ENCODE results near the gene SYNDIG1. TPM values are rescaled to one million over a fixed set of nuclear protein-coding genes. Genes with fewer than 3 reads are reported as not detected.

Gene SYNDIG1
- total RNA-seq, 2 donors from 2014 or later = 0.78 TPM; not detected in 1

DNA sequence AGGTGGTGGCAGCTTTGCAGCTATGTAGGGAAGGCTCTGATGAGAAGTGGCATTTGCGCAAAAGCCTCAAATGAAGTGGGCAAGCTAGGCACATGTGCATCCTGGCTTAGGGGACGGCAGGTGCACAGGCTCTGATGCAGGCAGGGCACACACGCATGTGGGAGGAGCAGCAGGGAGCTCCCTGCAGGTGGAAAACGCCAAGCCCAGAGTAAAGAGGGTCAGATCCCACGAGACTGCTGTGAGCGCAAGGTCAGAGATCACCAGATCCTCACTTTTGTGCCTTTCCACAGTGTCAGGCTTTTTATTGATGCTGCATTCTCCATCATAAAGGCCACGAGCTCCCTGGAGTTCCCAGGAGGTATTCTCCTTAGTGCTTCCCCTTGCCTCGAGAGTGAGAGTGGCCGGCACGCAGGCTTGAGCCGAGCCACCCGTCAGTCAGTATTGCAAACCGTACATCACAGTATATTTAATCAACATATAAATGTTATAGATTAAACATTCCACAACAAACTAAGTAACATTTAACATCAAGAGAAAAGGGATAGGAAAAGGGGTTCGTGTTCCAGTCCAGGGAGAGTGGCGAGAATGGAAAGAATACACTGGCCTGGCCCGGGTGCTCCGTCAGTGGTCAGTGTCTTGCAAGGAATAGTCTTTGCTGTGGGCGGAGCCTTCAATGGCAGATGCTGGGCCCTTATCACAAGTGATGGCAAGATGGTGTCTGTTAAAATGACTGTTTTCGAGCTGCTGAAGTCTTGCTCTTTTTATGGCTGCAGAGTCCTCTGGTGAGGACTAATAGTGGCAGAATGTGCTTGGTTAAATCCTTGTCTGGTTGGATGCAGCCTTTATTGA is 109.4 kb downstream of the SYNDIG1 start:
- intact Hi-C loops (cut with DNase I) = no loop called here
- Histone ChIP-seq H3K4me1 (no peaks in the 10 kb centered on the region), H3K36me3 (replicated peaks in 1 of 2; ENCODE audit: insufficient read depth in 1 of 2, low read depth in 2 of 2) (no peaks in the 10 kb centered on the region), H3K4me3 (no peak overlapping the region), H3K27me3 (no peaks in the 10 kb centered on the region), H3K27ac (no peak overlapping the region), H3K9me3 (no peaks in the 10 kb centered on the region)
- TF ChIP-seq, protein P1, sequence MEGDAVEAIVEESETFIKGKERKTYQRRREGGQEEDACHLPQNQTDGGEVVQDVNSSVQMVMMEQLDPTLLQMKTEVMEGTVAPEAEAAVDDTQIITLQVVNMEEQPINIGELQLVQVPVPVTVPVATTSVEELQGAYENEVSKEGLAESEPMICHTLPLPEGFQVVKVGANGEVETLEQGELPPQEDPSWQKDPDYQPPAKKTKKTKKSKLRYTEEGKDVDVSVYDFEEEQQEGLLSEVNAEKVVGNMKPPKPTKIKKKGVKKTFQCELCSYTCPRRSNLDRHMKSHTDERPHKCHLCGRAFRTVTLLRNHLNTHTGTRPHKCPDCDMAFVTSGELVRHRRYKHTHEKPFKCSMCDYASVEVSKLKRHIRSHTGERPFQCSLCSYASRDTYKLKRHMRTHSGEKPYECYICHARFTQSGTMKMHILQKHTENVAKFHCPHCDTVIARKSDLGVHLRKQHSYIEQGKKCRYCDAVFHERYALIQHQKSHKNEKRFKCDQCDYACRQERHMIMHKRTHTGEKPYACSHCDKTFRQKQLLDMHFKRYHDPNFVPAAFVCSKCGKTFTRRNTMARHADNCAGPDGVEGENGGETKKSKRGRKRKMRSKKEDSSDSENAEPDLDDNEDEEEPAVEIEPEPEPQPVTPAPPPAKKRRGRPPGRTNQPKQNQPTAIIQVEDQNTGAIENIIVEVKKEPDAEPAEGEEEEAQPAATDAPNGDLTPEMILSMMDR (IDR thresholded peaks at IDR 0.05) = no peak
- TF ChIP-seq POLR2A (IDR thresholded peaks at IDR 0.05) = no peak
- no peak for DNase-seq
- WGBS, 2 donors = 62 to 69% methylated on average over 19 of the region's 19 CpGs
- ATAC-seq = no peak

DNA sequence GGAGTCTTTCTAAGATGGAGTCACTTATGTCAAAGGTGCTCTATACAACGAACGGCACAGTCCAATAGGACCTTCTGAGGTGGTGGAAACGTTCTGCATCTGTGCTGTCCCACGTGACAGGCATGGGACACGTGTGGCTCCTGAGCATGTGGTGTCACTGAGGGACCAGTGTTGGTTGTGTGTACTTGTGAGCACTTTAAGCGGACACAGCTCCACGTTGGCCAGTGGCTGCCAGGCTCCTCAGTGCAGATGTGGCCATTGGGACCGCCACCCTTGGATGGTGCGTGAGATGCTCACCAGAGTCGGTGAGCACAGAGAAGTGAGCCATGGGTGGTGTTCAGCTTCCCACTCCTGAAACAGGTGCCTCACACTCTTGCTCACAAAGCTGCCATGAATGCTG is 110.0 kb downstream of the SYNDIG1 start:
- no peak for TF ChIP-seq POLR2A (IDR thresholded peaks at IDR 0.05)
- TF ChIP-seq, protein P1 (IDR thresholded peaks at IDR 0.05) = no peak
- no peak for ATAC-seq
- H3K27me3 ChIP-seq = no peaks in the 10 kb centered on the region
- H3K36me3 ChIP-seq (replicated peaks in 1 of 2; ENCODE audit: insufficient read depth in 1 of 2, low read depth in 2 of 2) = no peaks in the 10 kb centered on the region
- no peak for DNase-seq
- H3K9me3 ChIP-seq = no peaks in the 10 kb centered on the region
- intact Hi-C loops (cut with DNase I) = no loop called here
- no peaks in the 10 kb centered on the region for H3K4me1 ChIP-seq
- no peak overlapping the region for H3K27ac ChIP-seq
- 47 to 69% methylated on average over 6 to 10 of the region's 10 CpGs for WGBS, 2 donors
- H3K4me3 ChIP-seq = no peak overlapping the region

DNA sequence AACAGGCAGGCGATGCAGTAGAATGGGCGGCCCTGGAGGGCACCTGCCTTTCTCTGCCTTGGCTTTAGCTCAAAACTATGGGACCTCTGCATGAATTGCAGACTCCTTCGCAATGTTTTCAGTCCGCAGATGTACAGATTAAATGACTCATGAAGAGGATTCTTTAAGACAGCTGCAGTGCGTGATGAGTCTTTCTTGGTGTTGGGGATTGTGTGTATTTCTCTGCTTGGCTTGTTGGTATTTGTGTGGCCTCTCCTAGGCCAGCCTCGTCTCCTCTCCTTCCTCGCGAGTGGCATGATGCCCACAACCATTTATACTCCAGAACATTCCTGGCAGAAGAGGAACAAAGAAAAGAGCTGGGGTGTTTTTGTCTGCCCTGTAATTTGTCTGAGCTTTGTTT is 110.6 kb downstream of the SYNDIG1 start:
- ATAC-seq (no peak), DNase-seq (no peak)
- H3K4me3 ChIP-seq = no peak overlapping the region
- no peaks in the 10 kb centered on the region for H3K9me3 ChIP-seq
- no peak overlapping the region for H3K27ac ChIP-seq
- intact Hi-C loops (cut with DNase I) = no loop called here
- no peaks in the 10 kb centered on the region for H3K4me1 ChIP-seq
- 57 to 77% methylated on average over 7 to 8 of the region's 8 CpGs for WGBS, 2 donors
- H3K27me3 ChIP-seq = no peaks in the 10 kb centered on the region
- H3K36me3 ChIP-seq (replicated peaks in 1 of 2; ENCODE audit: insufficient read depth in 1 of 2, low read depth in 2 of 2) = no peaks in the 10 kb centered on the region
- TF ChIP-seq, protein P1 (IDR thresholded peaks at IDR 0.05) = no peak
- TF ChIP-seq POLR2A (IDR thresholded peaks at IDR 0.05) = no peak

DNA sequence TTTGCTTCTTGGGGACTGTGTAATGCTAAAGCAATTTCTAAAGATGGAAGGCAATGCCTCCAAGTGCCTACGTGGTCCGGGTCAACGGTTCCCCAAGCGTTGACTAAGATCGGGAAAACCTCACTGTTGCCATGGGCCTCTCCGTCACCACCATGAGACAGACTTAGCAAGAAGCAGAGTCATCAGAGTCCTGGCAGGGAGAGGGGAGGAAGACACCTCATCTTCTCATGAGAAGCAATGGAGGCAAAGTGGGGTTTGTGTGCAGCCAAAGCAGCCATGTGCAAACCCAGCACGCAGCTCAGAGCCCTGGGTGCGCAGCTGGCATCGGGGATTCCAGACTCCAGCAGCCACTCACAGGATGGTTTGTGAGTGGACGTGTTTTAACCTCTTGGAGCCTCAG is 111.4 kb downstream of the SYNDIG1 start:
- no peaks in the 10 kb centered on the region for H3K4me1 ChIP-seq
- no peak overlapping the region for H3K27ac ChIP-seq
- ATAC-seq = no peak
- H3K27me3 ChIP-seq = no peaks in the 10 kb centered on the region
- DNase-seq = no peak
- WGBS, 2 donors = 79% methylated on average over 10 of the region's 10 CpGs
- no peaks in the 10 kb centered on the region for H3K36me3 ChIP-seq (replicated peaks in 1 of 2; ENCODE audit: insufficient read depth in 1 of 2, low read depth in 2 of 2)
- intact Hi-C loops (cut with DNase I) = no loop called here
- no peaks in the 10 kb centered on the region for H3K9me3 ChIP-seq
- no peak overlapping the region for H3K4me3 ChIP-seq
- TF ChIP-seq POLR2A (IDR thresholded peaks at IDR 0.05) = no peak
- TF ChIP-seq, protein P1 (IDR thresholded peaks at IDR 0.05) = no peak

Data from body of pancreas (tissue), 4 donors.